Common myeloid progenitor, CD34-positive (primary cell): ENCODE data around the gene RFPL3. TPM values are rescaled to one million over a fixed set of nuclear protein-coding genes. Genes with fewer than 3 reads are reported as not detected.
"Not testable (repeated sequence)": the region's sequence is repeated elsewhere in the genome, so short reads cannot be mapped to it uniquely, and the experiment has no call there.

Experiments
- CTCF ChIA-PET: fragments of 350-600 bp; sonication (Branson Sonifier 250); formaldehyde crosslinking; loops from one replicate; lab custom pipeline; 2021; ENCODE audit warnings: antibody characterized with exemption; lab: Charles Lee
- POLR2A ChIA-PET: fragments of 350-600 bp; sonication (Branson Sonifier 250); formaldehyde crosslinking; loops from one replicate; lab custom pipeline; 2021; ENCODE audit warnings: antibody characterized with exemption; lab: Charles Lee
- DNase-seq, 3 donors: peaks; one replicate each; pipeline versions ENCODE4 v3.0.0 to v3.0.0-alpha.2; 2013
- H3K27ac ChIP-seq, 2 experiments: 1 replicate in 1 of 2; 2 replicates in 1 of 2; pipeline ENCODE4 v1.7.0; 2013; ENCODE audit warnings: inconsistent platforms in 2 of 2, low read length in 2 of 2, mild to moderate bottlenecking in 2 of 2, low read depth in 1 of 2, moderate library complexity in 1 of 2; ENCODE audit not compliant: severe bottlenecking in 2 of 2, insufficient read depth in 1 of 2, poor library complexity in 1 of 2
- H3K27me3 ChIP-seq, 5 experiments: replicated peaks in 2 of 5; 1 replicate in 3 of 5; 2 replicates in 2 of 5; pipeline versions ENCODE4 v1.6.1 to v1.7.0; 2013; ENCODE audit warnings: low read length in 4 of 5, mild to moderate bottlenecking in 2 of 5, moderate library complexity in 2 of 5, inconsistent platforms in 1 of 5; ENCODE audit not compliant: insufficient read depth in 5 of 5, control insufficient read depth in 4 of 5
- H3K36me3 ChIP-seq, 4 experiments: 1 replicate in 2 of 4; 2 replicates in 2 of 4; pipeline versions ENCODE4 v1.6.1 to v1.7.0; 2013; ENCODE audit warnings: low read length in 3 of 4, control low read depth in 1 of 4, mild to moderate bottlenecking in 1 of 4; ENCODE audit not compliant: control insufficient read depth in 4 of 4, insufficient read depth in 4 of 4
- H3K4me1 ChIP-seq, 4 experiments: 1 replicate in 3 of 4; 2 replicates in 1 of 4; pipeline versions ENCODE4 v1.6.1 to v1.7.1; 2013; ENCODE audit warnings: low read length in 3 of 4, mild to moderate bottlenecking in 3 of 4, control low read depth in 1 of 4, inconsistent platforms in 1 of 4, moderate library complexity in 1 of 4; ENCODE audit not compliant: control insufficient read depth in 4 of 4, insufficient read depth in 4 of 4; ENCODE audit errors: control extremely low read depth in 1 of 4
- H3K4me3 ChIP-seq, 7 experiments: 1 replicate in 4 of 7; 2 replicates in 3 of 7; pipeline versions ENCODE4 v1.5.1 to v1.7.0; 2013; ENCODE audit warnings: mild to moderate bottlenecking in 7 of 7, low read length in 6 of 7, moderate library complexity in 6 of 7, inconsistent platforms in 2 of 7, low read depth in 2 of 7, control low read depth in 1 of 7; ENCODE audit not compliant: insufficient read depth in 4 of 7, control insufficient read depth in 1 of 7; ENCODE audit errors: extremely low read depth in 1 of 7
- H3K9me3 ChIP-seq, 5 experiments: 1 replicate in 4 of 5; 2 replicates in 1 of 5; pipeline versions ENCODE4 v1.6.1 to v1.7.1; 2013; ENCODE audit warnings: low read length in 4 of 5, mild to moderate bottlenecking in 2 of 5, inconsistent platforms in 1 of 5, low read depth in 1 of 5, moderate library complexity in 1 of 5; ENCODE audit not compliant: control insufficient read depth in 4 of 5, insufficient read depth in 2 of 5; ENCODE audit errors: control extremely low read depth in 1 of 5
- WGBS: methylation state at CpG from one replicate; pipeline ENCODE4 v1.1.5; 2013; ENCODE audit not compliant: insufficient coverage; 5-methylcytosine and 5-hydroxymethylcytosine counted together
- polyA plus RNA-seq: library from polyadenylated mRNA; unstranded; fragments of 120-200 nt; gene quantifications from one replicate; pipeline ENCODE4 v1.2.1, GENCODE V29; 2013

Gene RFPL3
- not detected for polyA plus RNA-seq

- 90% methylated on average over 6 of the region's 9 CpGs for WGBS
- H3K27me3 ChIP-seq, H3K36me3 ChIP-seq, H3K4me3 ChIP-seq, DNase-seq, H3K9me3 ChIP-seq, H3K27ac ChIP-seq, POLR2A ChIA-PET, H3K4me1 ChIP-seq, CTCF ChIA-PET: not testable (repeated sequence)
Measured at GRCh38 chr22:32357567-32357966, at the start of gene RFPL3. Gene RFPL3, plus strand, starts transcription at chr22:32357867. Its CDS starts 205 bp downstream, at chr22:32358072.

GRCh38 chr22:32308191-32308590, 49.5 kb upstream of the RFPL3 start:
- no peaks in the 10 kb centered on the region for H3K4me1 ChIP-seq
- H3K27ac ChIP-seq, result no peak overlapping the region
- ChIA-PET POLR2A (no interaction called here), CTCF (no interaction called here)
- no peaks in the 10 kb centered on the region for H3K36me3 ChIP-seq
- H3K4me3 ChIP-seq, result no peak overlapping the region
- no peak for DNase-seq
- no peaks in the 10 kb centered on the region for H3K9me3 ChIP-seq
- WGBS, result 96% methylated on average over 6 of the region's 7 CpGs
- H3K27me3 ChIP-seq, result peaks cover 0 to 19% (median 2%) of the 10 kb centered on the region in 5 experiments

- 100% methylated on average over 1 of the region's 6 CpGs for WGBS
- no peaks in the 10 kb centered on the region for H3K9me3 ChIP-seq
- no peak overlapping the region for H3K27ac ChIP-seq
- no peaks in the 10 kb centered on the region for H3K36me3 ChIP-seq
- ChIA-PET CTCF (no interaction called here), POLR2A (no interaction called here)
- H3K4me1 ChIP-seq, result no peaks in the 10 kb centered on the region
- H3K4me3 ChIP-seq, result no peak overlapping the region
- no peak for DNase-seq
- H3K27me3 ChIP-seq, result peaks cover 0 to 16% (median 2%) of the 10 kb centered on the region in 5 experiments
Measured at GRCh38 chr22:32308934-32309333, 48.7 kb upstream of the RFPL3 start.

- no peaks in the 10 kb centered on the region for H3K4me1 ChIP-seq
- CTCF ChIA-PET, result no interaction called here
- no peak overlapping the region for H3K4me3 ChIP-seq
- H3K27ac ChIP-seq, result no peak overlapping the region
- H3K27me3 ChIP-seq, result peaks cover 0 to 15% (median 2%) of the 10 kb centered on the region in 5 experiments
- POLR2A ChIA-PET, result no interaction called here
- no peak for DNase-seq
- H3K9me3 ChIP-seq, result no peaks in the 10 kb centered on the region
- no peaks in the 10 kb centered on the region for H3K36me3 ChIP-seq
- 74% methylated on average over 5 of the region's 9 CpGs for WGBS
Measured at GRCh38 chr22:32309585-32310251, 47.9 kb upstream of the RFPL3 start.

GRCh38 chr22:32310777-32311176, 46.9 kb upstream of the RFPL3 start:
- Histone ChIP-seq H3K4me1 (no peaks in the 10 kb centered on the region), H3K4me3 (no peak overlapping the region), H3K9me3 (no peaks in the 10 kb centered on the region), H3K27me3 (peaks cover 0 to 10% (median 2%) of the 10 kb centered on the region in 5 experiments), H3K27ac (no peak overlapping the region), H3K36me3 (no peaks in the 10 kb centered on the region)
- POLR2A ChIA-PET, result interaction anchor here (0.7 kb wide), 1 partner anchor 9 kb away, joined by 3 read pairs; no protein-coding TSS in a partner anchor
- 83% methylated on average over 4 of the region's 5 CpGs for WGBS
- DNase-seq, result no peak
- CTCF ChIA-PET, result no interaction called here

GRCh38 chr22:32311551-32312071, 46.1 kb upstream of the RFPL3 start:
- Histone ChIP-seq H3K4me1 (no peaks in the 10 kb centered on the region), H3K27me3 (peaks cover 0 to 9% (median 2%) of the 10 kb centered on the region in 5 experiments), H3K9me3 (no peaks in the 10 kb centered on the region), H3K36me3 (no peaks in the 10 kb centered on the region), H3K27ac (no peak overlapping the region), H3K4me3 (no peak overlapping the region)
- ChIA-PET POLR2A (no interaction called here), CTCF (no interaction called here)
- no peak for DNase-seq
- 92% methylated on average over 11 of the region's 11 CpGs for WGBS

GRCh38 chr22:32312748-32313147, 44.9 kb upstream of the RFPL3 start:
- no peaks in the 10 kb centered on the region for H3K9me3 ChIP-seq
- no peak overlapping the region for H3K4me3 ChIP-seq
- H3K27me3 ChIP-seq, result peaks cover 0 to 8% (median 2%) of the 10 kb centered on the region in 5 experiments
- H3K36me3 ChIP-seq, result no peaks in the 10 kb centered on the region
- no peak overlapping the region for H3K27ac ChIP-seq
- no peak for DNase-seq
- ChIA-PET POLR2A (no interaction called here), CTCF (no interaction called here)
- WGBS, result 75% methylated on average over 1 of the region's 4 CpGs
- H3K4me1 ChIP-seq, result no peaks in the 10 kb centered on the region
